GM23338 (cell line): ENCODE results near the gene TSC22D3.

Experiments used
- CTCF ChIP-seq, 2 experiments: fragments of 200-600 bp in 1 of 2; sonication (generic) in 1 of 2; conservative IDR thresholded peaks; 2 replicates each; pipeline versions ENCODE4 v1.5.1 to v1.6.1; 2016 to 2017; ENCODE audit warnings: antibody characterized with exemption in 2 of 2, low read depth in 2 of 2, mild to moderate bottlenecking in 2 of 2, moderate library complexity in 1 of 2
- ETS1 ChIP-seq: IDR thresholded peaks from 2 replicates; pipeline ENCODE4 v1.6.1; 2016; ENCODE audit warnings: antibody characterized with exemption
- EZH2 ChIP-seq: fragments of 200-600 bp; sonication (generic); IDR thresholded peaks from one replicate; pipeline ENCODE4 v1.8.0; 2017; ENCODE audit warnings: antibody characterized with exemption, mild to moderate bottlenecking, low read depth; ENCODE audit not compliant: unreplicated experiment
- JUNB ChIP-seq: IDR thresholded peaks from one replicate; pipeline ENCODE4 v1.6.1; 2016; ENCODE audit warnings: antibody characterized with exemption; ENCODE audit not compliant: unreplicated experiment
- POLR2AphosphoS5 ChIP-seq: IDR thresholded peaks from 2 replicates; pipeline ENCODE4 v1.6.1; 2016; ENCODE audit warnings: antibody characterized with exemption, low read depth
- REST ChIP-seq: IDR thresholded peaks from one replicate; pipeline ENCODE4 v1.6.1; 2018; ENCODE audit warnings: antibody characterized with exemption; ENCODE audit not compliant: unreplicated experiment
- STAT1 ChIP-seq: IDR thresholded peaks from one replicate; pipeline ENCODE4 v1.6.1; 2016; ENCODE audit warnings: antibody characterized with exemption; ENCODE audit not compliant: unreplicated experiment
- ZNF331 ChIP-seq: fragments of 250-450 bp; sonication (Bioruptor Pico); IDR thresholded peaks from 2 replicates; pipeline ENCODE4 v1.5.0; 2020; ENCODE audit warnings: low read depth, mild to moderate bottlenecking, moderate library complexity

GRCh38 chrX:107675365-107675654 is 100.3 kb downstream of the TSC22D3 start:
- TF ChIP-seq CTCF (conservative IDR thresholded peaks at IDR 0.05; ENCODE audit: low read depth in 2 of 2) (no peak), ETS1 (no peak), POLR2AphosphoS5 (no peak), EZH2 (no peak), REST (no peak), JUNB (no peak), STAT1 (no peak), ZNF331 (no peak)
